Pulmonary artery endothelial cell (primary cell): ENCODE results near the gene ITPR2. TPM values are rescaled to one million over a fixed set of nuclear protein-coding genes. Genes with fewer than 3 reads are reported as not detected.
A peak's percentile ranks its signal among the peaks of the same experiment; 100 is the strongest.
"Not testable (repeated sequence)": the region's sequence is repeated elsewhere in the genome, so short reads cannot be mapped to it uniquely, and the experiment has no call there.

Experiments used
- DNase-seq: peaks from one replicate; pipeline ENCODE4 v3.0.0-alpha.2; 2011; ENCODE audit warnings: low read depth, low spot score
- total RNA-seq: library from RNA; depleted of rRNA; stranded (reverse); fragments of >200 nt; gene quantifications from 2 replicates; pipeline ENCODE4 v1.2.3, GENCODE V29; 2014

ITPR2 gene
- total RNA-seq, 1 donor from 2014 or later = 96.2 TPM

DNA sequence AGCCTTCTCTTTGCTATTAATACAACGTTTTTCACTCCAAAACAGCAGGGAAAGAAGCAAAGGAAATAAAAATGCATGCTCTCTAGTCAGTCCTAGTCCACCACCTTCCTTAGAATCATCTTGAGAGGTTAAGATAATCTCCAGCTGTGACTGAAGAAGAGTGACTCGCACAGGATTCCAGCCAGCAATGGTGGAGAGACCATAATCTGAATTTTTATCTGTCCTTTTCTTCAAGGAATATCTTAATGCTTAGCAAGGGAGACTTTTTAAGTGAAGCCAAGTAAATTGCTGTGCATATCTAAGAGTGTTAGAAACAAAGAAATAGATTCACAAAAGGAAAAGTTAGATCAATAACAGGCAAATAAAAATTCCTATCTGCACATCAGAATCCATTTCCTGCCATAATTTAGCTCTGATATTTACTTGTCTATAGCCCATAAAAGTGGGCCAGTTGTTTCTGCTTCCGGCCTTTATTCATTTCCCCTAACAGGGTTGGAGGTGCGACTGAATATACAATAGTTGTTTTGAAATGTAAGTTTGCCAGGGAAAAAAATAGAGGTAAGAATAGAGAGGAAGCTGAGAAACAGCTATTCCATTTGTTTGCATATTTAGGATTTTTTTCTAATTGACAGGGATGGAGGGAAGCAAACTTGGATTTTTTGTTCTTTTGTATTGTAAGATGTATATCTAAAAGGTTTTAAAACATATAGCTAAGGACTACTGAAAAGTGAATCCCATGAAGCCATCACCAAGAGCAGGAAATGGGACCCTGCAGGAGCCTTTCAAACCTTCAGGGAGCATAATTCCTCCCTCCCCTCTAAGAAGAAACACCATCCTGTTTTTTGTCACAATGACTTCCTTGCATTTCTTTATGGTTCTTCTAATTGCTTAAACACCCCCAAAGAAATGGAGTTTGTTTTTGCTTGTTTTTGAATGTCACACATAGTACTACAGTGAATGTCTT lies 154.0 kb downstream of the ITPR2 start:
- DNase-seq = no peak

DNA sequence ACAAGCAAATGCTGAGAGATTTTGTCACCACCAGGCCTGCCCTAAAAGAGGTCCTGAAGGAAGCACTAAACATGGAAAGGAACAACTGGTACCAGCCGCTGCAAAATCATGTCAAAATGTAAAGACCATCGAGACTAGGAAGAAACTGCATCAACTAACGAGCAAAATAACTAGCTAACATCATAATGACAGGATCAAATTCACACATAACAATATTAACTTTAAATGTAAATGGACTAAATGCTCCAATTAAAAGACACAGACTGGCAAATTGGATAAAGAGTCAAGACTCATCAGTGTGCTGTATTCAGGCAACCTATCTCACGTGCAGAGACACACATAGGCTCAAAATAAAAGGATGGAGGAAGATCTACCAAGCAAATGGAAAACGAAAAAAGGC lies 161.5 kb downstream of the ITPR2 start:
- not testable (repeated sequence) for DNase-seq

DNA sequence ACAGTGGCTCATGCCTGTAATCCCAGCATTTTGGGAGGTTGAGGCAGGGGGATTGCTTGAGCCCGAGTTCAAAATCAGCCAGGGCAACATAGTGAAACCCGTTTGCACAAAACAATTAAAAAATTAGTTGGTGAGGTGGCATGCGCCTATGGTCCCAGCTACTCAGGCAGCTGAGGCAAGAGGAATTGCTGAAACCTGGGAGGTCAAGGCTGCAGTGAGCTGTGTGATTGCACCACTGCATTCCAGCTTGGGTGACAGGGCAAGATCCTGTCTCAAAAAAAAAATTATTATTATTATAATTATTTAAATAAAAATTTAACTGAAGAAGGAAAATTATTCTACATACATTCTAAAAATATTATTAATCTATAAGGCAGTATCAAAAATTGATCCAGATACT lies 164.1 kb downstream of the ITPR2 start:
- no peak for DNase-seq

DNA sequence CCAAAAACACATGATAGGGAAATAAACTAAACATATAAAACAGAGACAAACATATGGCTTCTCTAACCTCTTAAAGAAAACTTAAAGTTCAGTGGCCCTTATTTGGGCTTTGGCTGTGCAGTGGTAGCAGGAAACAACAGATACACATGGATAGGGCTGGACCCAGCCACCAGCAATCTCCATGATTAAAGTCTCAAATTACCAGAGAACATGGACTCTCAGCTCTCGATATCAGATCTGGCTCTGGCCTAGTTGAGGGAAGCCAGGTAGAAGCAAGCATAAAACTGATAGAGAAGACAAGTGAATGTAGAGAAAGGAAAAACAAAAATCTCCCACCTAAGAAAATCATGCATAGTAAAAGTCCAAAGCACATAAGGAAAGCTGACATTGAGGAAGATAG lies 164.8 kb downstream of the ITPR2 start:
- no peak for DNase-seq

DNA sequence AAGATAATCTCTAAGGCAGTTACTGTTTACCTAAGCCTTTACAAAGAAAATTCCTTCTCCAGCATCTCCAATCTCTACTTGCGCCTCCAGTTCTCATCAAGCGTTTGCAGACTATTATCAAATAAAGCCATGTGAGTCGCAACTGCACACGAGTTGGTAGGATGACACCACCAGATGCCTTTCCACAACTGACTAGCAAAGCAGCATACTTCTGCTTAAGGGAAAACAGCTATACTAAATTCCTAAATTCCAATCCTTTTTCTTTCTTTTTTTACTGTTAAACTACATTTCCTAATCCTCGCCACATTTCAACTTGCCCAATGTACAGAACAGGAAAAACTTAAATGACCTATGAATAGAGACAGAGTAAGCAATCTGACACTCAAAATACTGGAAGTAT lies 166.7 kb downstream of the ITPR2 start:
- no peak for DNase-seq

DNA sequence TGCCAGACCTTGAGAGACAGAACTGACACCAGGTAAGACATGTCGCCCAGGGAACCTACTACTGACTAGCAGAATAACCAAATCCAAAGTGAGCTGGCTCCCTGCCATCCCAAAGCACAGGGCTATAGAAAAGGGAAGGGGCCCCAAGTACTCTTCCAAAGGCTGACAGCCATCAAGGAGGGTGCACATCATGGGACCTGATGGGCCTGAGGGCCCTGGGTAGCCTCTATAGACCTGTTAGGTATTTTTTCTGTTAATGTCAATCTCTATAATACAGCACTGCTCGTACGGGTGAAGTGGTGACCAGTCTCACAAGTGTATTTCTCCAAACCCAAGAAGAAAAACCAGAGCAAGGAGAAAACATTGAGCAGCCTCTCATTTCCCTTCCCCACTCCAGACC lies 171.6 kb downstream of the ITPR2 start:
- DNase-seq = no peak

DNA sequence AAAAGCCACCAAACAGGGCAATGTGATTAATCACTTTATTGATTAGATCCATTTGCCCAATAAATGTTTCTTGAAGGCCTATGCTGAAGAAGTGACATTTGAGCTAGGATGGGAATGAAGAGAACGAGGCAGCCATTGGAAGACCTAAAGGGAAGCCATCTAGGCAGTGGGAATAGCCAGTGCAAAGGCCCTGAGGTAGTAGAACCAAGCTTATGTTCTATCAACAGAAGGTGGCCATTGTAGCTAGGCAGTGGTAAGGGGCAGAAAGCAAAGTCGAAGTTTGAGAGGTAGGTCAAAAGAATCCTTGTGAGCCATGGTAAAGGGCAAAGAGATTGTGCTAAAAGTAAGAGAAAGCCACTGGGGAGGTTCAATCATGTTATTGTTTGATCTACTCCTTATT lies 173.1 kb downstream of the ITPR2 start:
- DNase-seq = no peak

DNA sequence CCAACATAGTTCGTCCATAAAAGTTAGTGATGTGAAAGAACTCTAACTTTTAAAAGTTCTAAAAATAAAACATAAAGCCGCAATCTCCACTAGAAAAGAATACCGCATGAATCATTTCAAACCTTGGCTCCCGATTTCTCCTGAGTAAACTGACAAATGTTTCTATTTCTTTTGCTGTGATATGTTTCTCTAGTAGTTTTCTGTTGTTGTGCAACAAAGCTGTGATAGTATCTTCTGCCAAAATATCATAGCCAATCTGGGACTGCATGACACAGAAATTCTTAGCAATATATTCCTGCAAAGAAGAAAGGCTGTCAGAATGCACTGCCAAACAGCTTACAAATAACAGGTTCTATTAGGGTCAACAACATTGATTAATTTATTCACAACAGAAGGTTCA lies 174.0 kb downstream of the ITPR2 start:
- DNase-seq = no peak

DNA sequence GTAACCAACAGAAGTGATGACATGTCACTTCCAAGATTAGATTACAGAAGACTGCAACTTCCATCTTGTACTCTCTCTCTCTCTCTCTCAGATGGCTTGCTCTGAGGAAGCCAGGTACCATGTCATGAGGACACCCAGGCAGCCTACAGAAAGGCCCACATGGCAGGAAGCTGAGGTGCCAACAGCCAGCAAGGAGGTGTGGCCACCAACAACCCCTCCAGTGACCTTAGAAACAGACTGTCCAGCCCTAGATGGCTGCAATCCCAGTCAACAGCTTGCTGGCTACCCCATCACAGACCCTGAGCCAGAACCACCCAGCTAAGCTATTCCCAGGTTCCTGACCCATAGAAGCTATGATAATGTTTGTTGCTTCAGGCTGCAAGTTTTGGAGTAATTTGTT lies 178.4 kb downstream of the ITPR2 start:
- DNase-seq = no peak

DNA sequence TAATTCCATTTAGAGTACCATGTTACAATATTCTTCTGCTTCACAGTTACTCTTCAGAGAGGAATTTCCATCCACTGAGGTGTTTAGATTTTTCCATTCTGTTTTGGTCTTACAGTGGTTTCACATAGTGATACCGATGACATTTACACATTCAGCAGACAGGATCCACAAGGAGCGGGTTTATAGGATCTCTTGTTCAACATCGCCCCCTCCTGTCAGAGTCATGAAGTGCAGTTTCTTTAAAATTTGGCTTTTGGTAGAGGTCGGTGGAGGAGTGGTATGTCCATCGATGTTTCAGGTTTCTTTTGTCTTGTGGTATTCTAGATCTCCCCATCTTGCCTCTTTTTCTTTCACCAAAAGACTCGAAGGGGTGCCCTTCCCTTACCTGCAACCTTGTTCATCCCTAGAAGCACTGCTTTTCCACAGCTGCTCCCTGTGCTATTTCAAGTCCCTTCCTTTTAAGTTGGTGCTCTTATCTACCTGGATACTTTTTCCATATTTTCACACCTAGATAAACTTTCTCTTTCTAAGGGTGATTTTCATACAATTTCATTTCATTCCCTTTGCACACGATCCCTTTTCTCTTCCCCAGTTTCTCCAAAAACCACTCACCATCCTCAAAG lies 181.3 kb downstream of the ITPR2 start:
- no peak for DNase-seq

DNA sequence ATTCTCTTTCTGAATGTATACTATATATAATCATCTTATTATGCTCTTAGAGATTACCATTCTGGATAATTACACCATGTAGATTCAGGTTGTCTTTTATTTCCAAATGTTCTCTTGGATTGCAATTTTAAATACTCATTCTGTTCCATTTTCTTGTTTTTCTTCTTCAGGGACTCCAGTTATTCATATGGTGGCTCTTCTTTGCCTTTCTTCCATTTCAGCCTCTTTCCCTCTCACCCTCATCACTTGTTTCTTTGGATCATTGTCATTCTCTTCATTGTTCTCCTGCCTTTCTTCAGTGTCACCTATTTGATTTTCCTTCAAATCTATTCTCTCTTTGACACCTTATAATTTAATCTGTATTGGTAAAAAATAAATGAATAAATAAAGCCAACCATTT lies 182.0 kb downstream of the ITPR2 start:
- no peak for DNase-seq

DNA sequence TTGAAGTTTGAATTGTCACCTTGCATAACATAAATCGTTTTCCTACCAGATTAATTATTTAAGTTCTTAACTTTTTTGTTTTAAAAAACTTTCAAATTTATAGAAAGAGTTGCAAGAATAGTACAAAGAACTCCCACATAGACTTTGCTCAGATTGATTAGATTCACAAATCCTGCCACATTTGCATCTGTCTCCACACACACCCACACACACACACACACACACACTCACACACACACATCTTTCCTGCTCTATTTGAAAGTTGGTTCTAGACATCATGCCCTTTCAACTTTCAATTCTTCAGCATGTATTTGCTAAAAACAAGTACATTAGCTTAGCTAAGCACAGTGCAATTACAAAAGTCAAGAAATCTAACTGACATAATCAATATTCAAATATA lies 184.0 kb downstream of the ITPR2 start:
- DNase-seq = no peak

DNA sequence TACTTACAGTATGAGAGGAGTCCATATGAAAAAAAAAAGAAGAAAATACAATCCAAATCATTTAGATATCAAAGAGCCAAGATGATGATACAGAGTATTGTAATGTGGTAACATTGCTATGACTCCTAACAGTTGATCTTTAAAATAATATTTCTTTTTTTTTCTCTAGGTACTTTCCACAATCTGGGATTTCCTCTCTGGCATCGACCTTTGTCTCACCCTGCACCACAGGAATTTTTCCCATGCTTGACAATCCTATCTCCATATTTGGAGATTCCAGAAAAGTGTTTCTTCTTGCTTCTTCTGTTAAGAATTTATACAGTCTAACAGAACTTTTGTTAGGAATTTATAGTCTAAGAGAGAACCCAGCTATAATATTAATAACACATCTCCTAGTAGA lies 184.4 kb downstream of the ITPR2 start:
- DNase-seq = peak; percentile 77

DNA sequence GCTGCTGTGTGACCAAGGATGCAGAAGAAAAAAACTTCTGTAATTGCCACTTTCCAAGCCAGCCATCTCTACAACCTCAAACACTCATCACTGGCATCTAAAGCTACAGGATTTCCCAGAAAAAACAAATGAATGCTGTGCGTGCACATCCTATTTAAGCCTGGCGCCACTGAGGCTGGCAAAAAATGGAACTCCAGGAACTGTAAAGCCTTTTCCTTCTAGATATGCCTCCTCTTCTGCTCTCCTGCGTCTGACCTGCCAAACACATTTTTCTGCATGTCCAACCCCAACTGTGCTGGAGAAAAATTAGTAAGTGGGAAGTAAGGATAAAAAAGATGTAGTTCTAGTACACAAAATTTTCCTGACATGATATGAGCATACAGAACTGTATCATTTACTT lies 184.9 kb downstream of the ITPR2 start:
- DNase-seq = no peak

DNA sequence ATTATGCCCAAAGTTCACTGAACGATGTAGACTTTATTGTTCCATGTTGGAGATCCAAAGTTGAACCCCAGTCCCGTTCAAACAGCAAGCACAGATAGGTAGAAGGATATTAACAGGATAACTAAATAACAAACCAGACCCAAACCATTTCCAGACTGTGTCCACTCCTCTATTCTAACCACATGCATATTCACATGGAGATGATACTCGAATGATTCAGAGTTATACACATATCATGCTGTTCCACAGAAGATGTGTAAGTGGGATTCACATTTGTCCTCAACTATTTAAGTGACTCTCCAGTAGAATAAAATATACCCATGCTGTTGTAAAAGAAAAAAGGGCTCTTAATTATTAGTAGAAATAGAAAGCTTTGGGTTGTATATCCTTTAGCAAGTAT lies 185.9 kb downstream of the ITPR2 start:
- DNase-seq = no peak

DNA sequence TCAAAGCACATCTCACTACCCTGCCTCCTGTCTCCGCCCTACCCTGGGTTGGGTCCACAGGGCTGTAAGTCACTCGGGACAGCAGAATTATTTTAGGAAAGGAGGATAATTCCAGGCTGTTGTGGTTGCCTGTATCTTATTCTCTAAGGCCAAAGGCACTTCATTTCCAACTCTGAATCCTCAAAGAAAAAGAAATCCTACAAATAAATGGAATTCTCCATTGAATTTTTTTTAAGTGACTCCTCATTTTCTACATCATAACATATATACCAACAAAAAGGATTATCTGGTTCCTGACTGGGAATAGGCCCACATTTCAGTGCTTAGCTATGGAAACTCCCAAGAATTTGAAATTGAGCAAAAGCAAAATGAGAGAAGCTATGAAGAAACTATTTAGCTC lies 186.4 kb downstream of the ITPR2 start:
- no peak for DNase-seq

DNA sequence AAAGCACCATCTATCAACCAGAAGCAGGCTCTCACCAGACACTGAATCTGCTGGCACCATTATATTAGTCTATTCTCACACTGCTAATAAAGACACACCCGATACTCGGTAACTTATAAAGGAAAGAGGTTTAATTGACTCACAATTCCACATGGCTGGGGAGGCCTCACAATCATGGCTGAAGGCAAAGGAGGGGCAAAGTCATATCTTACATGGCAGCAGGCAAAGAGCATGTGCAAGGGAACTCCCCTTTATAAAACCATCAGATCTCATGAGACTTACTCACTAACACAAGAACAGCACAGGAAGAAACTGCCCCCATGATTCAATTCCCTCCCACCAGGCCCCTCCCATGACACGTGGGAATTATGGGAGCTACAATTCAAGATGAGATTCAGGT lies 188.6 kb downstream of the ITPR2 start:
- DNase-seq = not testable (repeated sequence)

DNA sequence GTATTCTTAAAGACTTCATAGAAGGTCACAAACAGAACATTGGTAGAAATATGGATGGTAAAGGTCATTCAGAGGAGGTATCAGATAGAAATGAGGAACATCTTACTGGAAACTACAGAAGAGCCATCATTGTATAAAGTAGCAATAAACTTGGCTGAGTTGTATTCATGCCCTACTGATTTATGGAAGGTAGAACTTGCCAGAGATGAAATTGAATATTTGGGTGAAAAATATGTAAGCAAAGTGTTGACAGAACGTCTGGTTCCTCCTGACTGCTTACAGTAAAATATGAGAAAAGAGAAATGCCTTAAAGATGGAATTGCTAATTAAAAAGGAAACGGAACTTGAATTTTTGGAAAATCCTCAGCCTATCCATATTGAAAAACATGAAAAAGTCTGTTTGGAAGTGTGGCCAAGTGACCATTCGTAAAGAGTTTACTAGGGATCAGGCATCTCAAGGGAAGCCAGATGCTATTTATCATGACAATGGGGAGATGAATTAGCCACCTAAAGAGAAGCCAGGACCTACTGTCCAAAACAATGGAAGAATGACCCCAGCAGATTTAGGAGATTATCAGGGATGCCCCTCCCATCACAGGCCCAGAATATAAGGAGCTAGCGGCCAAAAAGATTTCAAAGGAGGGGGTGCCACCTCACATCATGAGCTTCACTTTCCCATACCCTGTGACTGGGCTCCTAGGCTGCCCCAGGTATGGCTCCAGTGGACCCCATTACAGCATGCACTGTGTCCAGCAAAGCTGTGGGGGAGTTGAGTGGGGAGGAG lies 189.3 kb downstream of the ITPR2 start:
- DNase-seq = no peak

DNA sequence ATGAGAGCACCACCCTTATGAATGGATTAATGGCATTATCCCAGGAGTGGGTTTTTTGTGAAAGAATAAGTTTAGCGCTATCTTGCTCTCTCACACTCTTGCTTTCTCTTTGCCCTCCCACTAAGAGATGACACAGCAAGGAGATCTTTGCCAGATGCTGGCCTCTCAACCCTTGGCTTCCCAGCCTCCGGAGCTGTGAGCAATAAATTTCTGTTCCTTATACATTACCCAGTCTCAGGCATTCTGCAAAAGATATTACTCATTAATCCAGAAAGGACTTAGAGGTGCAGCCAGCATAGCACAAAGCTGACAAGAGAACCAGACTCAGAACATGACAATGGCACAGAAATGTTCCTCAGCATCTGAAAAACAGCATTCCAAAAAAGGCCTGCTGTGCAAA lies 190.6 kb downstream of the ITPR2 start:
- DNase-seq = no peak

DNA sequence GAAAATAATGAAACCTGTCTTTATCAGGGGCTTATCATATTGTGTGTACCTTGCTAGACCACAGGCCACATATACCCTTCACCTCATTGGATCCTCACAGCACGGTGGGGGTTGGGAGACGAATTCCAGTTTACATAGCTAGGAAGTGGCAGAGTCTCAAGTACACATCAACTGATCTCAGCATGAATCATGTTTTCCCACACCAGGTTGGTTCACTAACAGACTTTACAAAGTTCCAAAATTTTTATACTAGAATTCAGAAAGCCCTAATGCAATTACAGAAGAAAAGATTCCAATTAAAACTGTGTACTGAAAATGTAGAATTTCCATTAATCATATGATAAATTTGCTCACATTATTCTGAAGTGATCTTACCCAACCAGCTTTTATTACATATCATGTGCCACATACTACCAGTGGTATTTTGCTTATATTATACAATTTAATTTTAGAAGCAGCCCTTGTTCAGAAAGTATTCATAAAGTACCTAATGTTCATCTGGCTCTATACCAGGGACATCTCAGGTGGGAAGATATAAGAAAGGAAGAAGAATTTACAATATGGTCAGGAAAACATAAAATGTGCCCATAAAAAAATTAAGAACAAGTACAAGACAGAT lies 196.2 kb downstream of the ITPR2 start:
- peak; percentile 39 for DNase-seq

DNA sequence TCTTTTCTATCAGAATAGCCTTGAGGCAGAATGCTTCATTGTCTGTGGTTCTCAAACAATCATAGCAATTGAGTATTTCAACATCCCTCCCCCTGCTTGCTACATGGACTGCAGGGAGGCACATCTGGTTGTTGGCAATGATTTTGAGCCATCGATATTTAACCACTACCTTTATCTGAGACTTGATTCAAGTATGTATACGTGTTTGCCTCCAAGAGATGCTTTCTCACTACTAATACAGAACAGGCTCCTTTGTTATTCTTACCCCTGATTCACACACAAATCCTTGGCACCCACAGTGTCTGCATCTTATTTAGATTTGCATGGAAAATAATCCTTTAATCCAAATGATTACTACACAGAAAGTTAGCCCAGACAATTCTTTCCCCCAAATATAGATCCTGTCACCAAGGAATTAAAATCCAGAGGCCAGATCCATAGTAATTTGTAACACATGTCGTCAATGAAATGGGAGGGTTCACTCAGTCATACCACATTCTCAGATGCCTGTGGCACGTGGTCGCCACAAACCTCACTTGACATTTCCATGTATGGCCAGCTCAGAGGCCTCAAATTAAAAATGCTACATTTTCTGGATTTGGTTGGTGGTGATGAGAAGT lies 199.3 kb downstream of the ITPR2 start:
- no peak for DNase-seq
